Left colon (tissue), 2 donors: ENCODE results near the gene INSIG2. TPM values are rescaled to one million over a fixed set of nuclear protein-coding genes. Genes with fewer than 3 reads are reported as not detected.

Source experiments
- ATAC-seq: fragments of 200-7000 bp; cut with Tn5 transposase; one replicate; pipeline ENCODE4 v1.9.1; 2020; ENCODE audit warnings: mild to moderate bottlenecking, moderate library complexity
- DNase-seq, 2 donors: peaks; one replicate each; pipeline ENCODE4 v3.0.0-alpha.2; 2020
- intact Hi-C, 2 donors: fragments of 100-400 bp; cut with DNase I in 1 of 2; cut with micrococcal nuclease in 1 of 2; formaldehyde crosslinking; loops; one replicate each; pipeline versions ENCODE4 v1.11.2 to v1.14.0; 2022; cut with DNase I, micrococcal nuclease
- total RNA-seq, 2 donors: library from RNA; stranded (reverse); fragmentation: NEBNext Ultra II Directional; extraction: Animal tissue kit (Norgen Biotek cat#: 25700); gene quantifications; one replicate each; pipeline ENCODE4 v1.2.1, GENCODE V29; 2021
- donor health status: DM: no; HTN: no; CAD: no.
- donor health status: DM: yes; HTN: yes; CAD: no.

Gene INSIG2
- total RNA-seq, 2 donors from 2014 or later, result 12.7 to 20.6 TPM

- intact Hi-C loops, result no loop called here
- DNase-seq (no peak), ATAC-seq (no peak)
Measured at GRCh38 chr2:118120401-118120780, 32.1 kb downstream of the INSIG2 start.

DNA sequence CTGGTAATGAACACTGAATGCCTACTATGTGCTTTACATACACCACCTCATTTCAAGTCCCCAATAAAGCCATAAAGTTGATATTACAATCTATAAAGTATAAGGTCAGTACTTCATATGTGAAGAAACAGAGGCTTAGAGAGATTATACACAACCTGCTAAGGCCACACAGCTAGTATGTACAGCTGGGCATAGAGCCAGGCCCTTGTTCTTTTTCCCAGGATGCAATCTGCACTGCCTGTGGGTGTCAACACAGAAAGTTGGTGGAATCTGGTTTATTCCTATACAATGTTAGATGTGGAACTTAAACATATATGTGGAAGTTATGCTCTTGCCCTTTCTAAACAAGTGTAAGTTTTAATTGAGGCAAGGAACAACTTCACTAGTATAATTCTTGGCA is 32.8 kb downstream of the INSIG2 start:
- intact Hi-C loops, result no loop called here
- no peak for DNase-seq
- no peak for ATAC-seq

- intact Hi-C loops, result no loop called here
- ATAC-seq, result no peak
- no peak for DNase-seq
Measured at GRCh38 chr2:118121986-118122524, 33.8 kb downstream of the INSIG2 start.

DNA sequence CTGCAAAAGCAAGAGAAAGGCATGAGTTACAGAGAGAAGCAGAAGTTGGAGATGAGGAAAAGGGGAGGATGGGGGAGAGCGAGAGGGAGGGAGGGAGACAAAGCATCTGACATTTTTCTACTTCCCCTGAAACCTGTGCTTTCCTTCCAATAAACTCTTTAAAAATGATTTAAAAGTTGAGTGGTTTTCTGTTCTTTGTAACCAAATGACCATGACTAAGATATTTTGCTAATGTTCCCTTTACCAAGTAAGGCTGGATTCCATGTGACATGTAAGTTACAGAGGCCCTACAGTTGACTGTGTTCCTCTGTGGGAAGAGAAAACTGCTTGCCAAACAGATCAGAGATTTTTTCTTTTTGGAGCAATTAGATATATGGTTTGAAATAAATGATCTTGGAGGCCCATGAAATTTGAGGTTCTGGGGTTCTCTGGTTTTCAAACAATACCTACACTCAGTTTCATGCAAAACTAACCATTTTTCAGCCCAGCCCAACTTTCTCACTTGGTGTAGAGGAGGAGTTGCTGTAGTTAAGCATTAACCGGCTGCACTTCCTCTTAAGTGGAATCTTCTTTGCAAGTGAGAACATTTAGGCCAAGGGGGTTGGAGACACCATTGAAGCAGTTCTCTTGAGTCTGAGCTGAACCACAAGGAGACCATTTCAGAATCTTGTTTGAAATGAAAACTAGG is 34.5 kb downstream of the INSIG2 start:
- ATAC-seq, result peak; percentile 60
- intact Hi-C loops, result no loop called here
- DNase-seq, result no peak

DNA sequence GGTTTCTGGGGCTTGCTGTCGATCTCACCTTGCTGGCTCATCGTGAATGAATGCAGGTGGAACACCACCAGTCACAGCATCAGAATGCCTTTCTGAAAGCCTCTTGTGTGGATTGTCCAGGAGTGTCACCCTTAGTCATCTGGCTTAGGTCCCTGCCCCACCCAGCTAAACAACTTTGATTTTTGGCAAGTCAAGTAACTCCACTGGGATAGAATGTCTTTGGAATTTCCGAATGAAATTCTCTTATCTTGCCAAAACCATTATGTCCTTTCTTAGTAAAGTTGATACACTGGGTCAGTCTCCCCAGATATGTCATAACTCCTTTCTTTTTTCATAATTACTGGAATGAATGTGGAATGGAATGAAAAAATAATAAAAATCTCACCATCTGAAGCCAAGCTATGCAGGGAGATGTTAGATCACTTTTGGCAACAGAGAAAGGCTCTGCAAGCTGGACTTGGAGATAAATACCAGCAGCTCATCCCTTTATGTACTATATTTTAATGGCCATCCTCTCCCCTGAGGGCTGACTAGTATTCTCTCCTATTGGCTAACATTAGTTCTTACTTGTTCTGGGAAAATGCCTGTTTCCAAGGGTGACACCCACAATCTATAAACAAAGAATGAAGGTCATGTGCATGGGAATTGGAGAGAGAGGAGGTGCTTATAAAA is 35.4 kb downstream of the INSIG2 start:
- DNase-seq (no peak), ATAC-seq (no peak)
- intact Hi-C loops, result no loop called here

DNA sequence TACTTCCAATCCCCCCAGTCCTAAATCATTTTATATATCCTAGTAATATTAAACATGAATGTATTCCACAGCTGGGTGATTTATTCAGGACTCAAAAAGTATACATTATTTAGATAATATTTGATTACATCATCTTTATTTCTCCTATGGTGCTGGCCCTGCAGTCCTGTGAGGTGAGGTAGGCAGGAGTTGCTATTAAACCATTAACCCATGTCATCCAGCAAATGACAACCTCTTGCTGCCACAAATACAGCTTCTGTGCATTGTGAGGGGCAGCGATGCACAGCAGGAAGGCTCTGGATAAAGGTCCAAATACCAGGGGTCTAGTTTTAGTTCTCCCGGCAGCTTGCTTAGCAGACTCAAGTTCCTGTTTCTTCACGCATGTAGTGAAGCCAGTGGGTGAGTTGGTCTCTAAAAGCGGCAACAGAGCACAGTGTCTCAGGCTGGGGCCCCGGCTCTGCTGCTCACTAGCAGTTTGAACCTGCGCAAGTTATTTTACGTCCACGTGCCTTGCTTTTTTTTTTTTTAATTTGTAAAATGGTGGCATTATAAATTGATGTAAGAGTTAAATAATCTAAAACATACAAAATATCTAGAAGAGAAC is 36.1 kb downstream of the INSIG2 start:
- ATAC-seq (no peak), DNase-seq (no peak)
- intact Hi-C loops, result no loop called here

- intact Hi-C loops, result no loop called here
- ATAC-seq (no peak), DNase-seq (no peak)
Measured at GRCh38 chr2:118127250-118127649, 39.0 kb downstream of the INSIG2 start.

DNA sequence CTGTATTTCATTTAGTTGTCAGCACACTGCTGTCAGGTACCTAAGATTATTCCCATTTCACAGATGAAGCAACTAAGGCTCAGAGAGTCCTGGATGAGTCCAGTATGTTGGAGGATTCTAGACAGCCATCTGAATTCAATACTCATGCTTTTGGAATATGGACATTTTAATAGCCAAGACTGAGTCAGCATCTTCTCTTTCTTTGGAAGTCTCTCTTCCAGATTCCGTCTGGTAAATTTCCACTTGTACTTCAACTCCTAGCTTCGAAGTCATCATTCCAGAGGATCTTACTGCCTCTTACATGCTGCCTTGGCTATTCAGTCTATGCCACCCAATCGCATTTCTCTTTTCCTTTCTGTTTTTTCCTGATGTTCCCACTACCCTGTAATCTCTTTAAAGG is 40.6 kb downstream of the INSIG2 start:
- no peak for DNase-seq
- intact Hi-C loops, result no loop called here
- ATAC-seq, result no peak

DNA sequence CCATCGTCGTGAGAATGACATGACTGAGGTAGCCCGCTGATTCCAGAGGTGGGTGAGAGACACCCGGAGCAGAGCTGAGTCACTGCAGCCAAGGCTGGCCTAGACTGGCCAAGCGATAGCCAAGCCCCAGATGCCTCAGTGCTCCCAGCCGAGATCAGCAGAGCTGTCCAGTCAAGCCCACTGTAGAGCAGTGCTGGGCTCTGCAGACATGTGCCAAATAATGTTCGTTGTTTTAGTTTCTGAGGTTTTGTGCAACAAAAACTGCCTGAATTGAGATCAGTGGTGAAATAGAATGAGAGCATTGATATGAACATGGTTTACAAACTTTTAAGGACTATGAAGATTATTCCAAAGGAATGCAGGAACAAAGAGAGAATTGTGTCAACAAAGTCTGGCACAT is 42.1 kb downstream of the INSIG2 start:
- no peak for DNase-seq
- ATAC-seq, result no peak
- intact Hi-C loops, result no loop called here

DNA sequence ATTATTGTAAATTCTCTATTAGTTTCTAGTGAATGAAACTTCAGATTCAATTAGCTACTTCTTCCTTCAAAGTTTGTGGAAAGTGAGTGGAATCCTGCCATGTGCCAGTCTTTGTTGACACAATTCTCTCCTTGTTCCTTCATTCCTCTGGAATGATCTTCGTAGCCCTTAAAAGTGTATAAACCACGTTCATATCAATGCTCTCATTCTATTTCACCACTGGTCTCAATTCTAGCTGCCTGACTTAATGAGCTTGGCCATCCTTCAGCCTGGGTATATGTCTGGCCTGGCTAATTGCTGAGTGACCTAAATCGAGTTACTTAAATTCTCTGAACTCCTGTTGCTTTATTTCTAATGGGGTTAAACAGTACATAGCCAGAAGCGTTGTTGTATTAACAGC is 43.5 kb downstream of the INSIG2 start:
- intact Hi-C loops, result no loop called here
- DNase-seq (no peak), ATAC-seq (no peak)

GRCh38 chr2:118133916-118134315 is 45.6 kb downstream of the INSIG2 start:
- ATAC-seq, result no peak
- intact Hi-C loops, result no loop called here
- no peak for DNase-seq

DNA sequence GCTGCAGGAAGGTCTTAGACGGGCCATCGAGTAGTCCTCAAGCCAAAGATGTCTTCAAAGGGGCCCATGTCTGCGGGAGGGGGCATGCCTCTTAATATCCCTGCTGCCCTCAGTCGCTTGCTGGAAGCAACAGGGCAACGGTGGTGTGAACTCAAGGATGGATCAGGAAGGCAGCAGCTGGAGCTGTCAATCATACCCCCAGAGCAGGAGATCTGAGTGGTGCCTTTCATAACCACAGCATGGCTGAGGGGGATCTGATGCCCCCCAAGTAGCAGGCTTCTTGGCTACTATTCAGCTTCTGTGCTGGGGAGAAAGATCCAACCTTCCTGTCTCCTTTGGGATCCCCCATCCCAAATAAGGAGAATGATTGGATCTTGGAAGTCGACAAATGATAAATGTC is 46.4 kb downstream of the INSIG2 start:
- no peak for ATAC-seq
- no peak for DNase-seq
- intact Hi-C loops, result no loop called here

GRCh38 chr2:118145207-118145606 is 56.9 kb downstream of the INSIG2 start:
- DNase-seq, result no peak
- intact Hi-C loops, result no loop called here
- ATAC-seq, result no peak

DNA sequence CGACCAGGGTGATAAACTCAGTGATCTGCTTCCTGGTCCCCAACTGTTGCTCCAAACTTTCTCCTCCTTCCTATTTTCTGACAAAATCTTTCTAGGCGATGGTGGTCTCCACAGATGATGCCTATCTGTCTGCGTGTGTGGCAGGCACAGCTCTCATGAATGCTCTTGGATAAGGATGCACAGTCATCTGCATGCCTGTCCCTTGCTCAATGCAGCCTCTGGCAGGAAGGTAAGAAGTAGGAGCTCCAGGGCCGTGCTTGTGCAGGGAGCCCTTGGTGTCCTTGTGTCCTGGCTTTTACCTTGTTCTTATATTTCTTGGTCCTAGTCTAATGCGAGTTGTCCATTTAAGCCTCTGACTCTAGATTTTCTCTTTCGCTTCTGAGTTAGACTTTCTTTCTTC is 57.5 kb downstream of the INSIG2 start:
- no peak for DNase-seq
- intact Hi-C loops, result no loop called here
- ATAC-seq, result no peak

GRCh38 chr2:118146315-118147283 is 58.3 kb downstream of the INSIG2 start:
- ATAC-seq (no peak), DNase-seq (no peak)
- intact Hi-C loops, result no loop called here

- intact Hi-C loops, result no loop called here
- no peak for ATAC-seq
- no peak for DNase-seq
Measured at GRCh38 chr2:118148133-118148532, 59.9 kb downstream of the INSIG2 start.

GRCh38 chr2:118148809-118149208 is 60.5 kb downstream of the INSIG2 start:
- DNase-seq, result no peak
- ATAC-seq, result no peak
- intact Hi-C loops, result no loop called here

- intact Hi-C loops, result no loop called here
Measured at GRCh38 chr2:118150294-118150693, 62.0 kb downstream of the INSIG2 start.

DNA sequence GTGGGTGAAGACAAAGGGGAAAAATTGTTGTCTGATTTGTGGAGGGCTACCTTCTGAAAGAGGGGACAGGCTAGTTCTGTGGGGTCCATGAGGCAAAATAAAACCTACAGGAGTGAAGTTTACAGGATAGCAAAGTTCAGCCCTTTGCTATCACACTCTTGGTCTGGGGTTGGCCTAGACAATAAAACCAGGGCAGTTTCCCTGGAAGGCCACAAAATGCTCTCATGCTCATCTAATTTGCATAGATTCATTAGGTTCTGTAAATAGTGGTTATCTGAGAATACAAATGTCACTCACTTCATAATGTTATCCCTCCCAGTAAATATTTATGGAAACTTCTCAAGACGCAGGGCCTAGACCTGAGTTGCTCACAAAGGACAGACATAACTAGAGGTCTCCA is 63.6 kb downstream of the INSIG2 start:
- ATAC-seq (no peak), DNase-seq (no peak)
- intact Hi-C loops, result no loop called here

More at GRCh38 chr2:118150294-118150693, 62.0 kb downstream of the INSIG2 start:
- no peak for ATAC-seq
- DNase-seq, result no peak
